Stimulated activated CD4-positive, alpha-beta T cell treated with anti-CD3 and anti-CD28 coated beads, TNF-alpha, amount 100 ng/mL, for 1 hour (primary cell): ENCODE data around the gene BBX.

Experiments
- DNase-seq, 3 donors: peaks; one replicate each; pipeline ENCODE4 v3.0.0-alpha.2; 2020; ENCODE audit warnings: low read depth in 3 of 3, low spot score in 1 of 3

The BBX gene

DNA sequence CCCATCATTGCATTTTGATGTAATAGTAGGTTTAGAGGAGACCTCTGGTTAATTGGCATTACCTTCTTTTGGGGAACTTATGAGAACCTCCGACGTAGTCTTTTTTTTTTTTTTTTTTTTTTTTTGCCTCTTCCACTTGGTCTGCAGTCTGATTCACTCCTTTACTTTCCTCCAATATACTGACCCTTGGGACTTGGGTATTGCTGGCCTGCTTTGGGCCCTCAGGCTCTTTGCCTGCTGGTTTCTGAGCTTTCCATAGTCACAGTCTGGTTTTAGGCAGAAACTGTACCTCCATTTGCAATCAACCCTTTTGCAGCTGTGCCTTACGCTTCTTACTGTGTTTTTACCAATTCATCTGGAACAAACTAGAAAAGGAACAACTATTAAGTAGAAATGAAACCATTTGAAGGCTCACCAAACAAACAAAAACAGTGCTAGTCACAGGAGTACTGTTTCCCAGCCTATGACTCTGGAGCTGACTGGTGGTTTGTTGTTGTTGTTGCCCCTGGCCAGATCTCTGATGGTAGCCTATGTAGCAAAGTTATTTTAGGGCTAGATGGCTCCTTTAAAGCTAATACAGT, 272.8 kb downstream of the BBX start:
- DNase-seq, result no peak

DNA sequence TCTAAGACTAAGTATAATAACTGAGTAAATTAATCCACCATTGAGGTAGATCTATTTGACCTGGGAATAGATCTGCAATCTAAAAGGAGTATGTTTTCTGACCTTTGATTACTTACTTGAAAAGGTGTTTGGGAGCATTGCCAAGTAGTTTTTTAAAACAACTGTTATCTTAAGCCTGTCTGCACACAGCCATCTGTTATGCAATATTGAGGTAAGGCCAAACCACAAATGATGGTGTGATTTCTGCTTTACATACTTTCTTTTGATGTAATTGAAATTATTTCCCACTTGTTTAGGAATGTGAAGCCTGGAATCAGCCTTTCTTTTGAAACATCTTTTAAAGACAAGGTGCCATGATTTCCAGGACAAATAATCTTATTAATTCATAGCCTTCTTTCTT, 274.0 kb downstream of the BBX start:
- no peak for DNase-seq

DNA sequence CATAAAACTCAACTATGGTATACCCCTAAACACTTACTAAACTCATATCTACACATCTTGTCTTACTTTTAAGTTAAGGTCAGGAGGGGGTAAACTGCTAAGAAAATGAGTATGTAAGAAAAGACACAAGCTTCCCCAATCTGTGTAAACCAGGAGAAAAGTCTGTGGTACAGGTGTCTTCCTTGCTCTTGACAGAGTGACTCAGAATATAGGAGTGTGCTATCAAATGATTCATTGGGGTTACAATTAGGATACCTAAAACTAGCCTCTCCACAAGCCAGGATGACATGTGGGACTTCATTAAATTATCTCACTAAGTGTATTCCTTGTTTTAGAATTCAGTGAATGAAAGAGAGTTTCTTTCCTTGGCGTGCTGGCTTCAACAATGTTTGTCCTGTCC, 274.8 kb downstream of the BBX start:
- DNase-seq, result no peak

DNA sequence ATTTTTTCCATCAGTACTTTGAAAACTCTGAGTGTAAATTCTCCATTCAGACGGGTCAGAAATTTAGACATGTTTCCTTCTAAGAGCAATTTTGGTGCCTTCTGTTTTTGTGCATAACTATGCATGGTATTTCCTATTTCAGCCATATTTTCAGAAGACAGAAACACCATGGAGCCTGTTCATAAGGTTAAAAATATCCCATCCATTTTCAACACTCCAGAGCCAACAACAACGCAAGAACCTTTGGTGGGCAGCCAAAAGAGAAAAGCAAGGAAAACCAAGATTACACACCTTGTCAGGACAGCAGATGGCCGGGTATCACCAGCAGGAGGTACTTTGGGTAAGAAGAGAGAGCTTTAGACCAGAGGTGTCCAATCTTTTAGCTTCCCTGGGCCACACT, 275.6 kb downstream of the BBX start:
- DNase-seq, result no peak

DNA sequence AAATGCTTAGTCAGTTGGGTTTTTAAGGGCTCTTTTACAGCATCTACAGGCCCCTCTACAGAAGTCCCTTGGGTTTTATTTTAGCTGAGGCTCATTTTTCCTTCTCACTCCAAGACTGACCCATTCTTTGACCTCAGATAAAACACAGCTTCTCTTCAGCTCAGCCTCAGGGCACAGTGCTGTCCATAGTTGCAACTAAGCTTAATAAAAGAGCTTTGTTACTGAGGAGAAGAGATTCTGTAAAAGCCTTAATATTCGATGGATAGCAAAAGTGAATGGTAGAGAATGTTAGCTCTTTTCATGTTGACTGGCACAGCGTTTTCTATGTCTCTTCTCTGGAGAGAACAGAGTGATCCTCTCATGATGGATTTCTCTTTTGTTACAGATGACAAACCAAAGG, 277.9 kb downstream of the BBX start:
- DNase-seq, result no peak

DNA sequence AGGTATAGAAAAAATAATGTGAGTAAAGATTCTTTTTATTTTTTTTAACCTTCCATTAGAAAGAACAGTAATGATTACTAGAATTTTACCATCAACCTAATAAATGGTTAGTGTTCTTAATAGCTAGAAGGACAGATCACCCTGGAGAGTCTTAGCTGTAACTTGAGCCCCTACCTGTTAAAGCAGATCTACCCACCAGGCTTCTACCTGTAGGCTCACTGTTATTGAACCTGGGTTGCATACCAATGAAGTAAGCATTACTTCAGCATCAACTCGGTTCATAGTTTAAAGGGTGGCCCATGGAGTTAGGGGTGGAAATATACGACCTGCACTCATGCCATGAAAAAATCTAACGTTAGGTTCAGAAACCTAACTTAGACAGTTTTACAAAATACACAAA, 280.4 kb downstream of the BBX start:
- DNase-seq, result no peak

DNA sequence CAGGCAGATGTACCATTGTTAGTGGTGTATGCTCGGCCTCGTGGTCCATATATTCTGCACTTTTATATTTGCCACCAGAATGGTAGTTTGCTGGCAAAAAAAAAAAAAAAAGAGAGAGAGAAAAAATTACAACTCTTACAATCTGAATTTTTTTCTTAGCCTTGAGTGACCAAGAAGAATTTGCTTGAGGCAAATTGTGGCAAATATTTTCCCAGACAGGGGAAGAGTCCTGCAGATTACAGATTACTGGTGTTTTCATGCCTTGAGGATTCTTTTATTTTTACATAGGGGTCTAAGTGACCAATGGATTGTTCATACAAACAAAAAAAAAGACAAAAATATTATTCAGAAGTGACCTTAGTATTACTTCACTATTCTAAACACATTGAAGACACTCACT, 283.3 kb downstream of the BBX start:
- no peak for DNase-seq

DNA sequence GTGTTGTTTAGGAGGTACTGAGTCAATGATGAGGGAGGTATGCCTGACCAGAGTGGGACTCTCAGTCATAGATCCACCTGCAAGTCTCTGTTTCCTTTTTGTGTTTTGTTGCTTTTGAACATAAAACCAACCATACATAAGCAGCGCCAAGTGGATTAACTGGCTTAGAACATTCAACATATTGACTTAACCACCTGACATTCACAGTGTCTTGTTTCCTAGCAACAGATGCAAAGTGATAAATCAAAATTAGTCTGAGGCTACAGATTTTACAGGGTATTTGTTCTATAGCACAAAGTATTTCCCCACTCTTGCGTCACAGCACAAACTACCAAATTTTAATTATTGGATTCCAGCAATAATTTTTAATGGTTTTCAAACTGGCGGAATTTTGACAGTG, 283.8 kb downstream of the BBX start:
- DNase-seq, result no peak

DNA sequence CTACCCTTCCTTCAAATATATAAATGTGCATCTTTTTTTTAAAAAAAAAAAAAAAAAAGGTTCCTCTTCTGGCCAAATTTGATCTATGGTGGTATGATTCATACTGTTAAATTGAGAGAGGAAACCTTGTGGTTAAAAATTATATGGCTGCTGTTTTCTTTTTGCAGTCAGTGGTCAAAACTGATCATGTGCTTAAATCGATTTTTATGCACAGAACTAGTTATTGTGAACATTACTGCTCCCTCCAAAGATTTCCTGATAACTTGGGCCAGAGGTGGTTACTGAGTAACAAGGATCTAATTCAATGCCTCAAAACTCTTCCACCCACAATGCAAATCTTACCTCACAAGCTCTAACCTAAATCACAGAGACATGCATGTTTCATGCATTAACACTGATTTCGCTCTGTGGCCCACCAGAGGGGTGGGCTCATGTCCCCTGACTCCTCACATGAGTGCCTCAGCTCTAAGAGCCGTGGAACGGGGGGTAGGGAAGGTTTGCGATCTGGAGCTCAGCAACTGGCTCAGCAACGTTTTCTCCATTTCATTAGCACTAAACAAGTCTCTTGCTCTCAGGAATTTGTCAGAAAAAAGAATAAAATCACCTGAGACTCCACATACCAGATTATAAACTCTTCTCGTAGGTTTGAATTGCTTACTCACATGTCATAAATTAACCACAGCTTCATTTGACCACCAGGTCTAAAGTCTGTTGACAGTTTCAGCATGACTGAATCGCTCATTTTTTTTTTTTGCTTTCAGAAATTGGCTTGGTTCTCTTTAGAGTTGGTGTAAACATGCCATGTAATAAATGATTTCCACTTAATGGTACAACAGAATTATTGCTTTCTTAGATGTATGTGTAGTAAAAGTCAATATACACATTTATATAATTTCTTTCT, 287.7 kb downstream of the BBX start:
- DNase-seq, result no peak

DNA sequence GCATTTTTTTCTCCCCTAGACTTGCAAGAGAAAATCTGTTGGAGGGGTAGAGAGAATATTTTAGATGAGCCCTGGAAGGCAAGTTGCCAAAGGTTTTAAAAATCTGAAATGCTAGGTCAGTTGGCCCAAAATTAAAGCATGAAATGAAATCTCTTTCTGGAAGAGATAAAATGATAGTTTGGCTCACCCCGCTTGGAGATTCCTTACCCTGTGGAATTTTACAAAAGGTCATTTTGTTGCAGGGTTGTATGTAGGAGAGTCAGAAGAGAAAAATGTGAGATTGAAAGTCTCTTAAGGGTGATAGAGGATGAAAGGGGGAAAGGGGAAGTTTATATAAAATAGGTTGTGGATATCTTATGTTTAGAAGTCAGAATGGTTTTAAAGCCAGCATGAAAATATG, 290.3 kb downstream of the BBX start:
- no peak for DNase-seq

DNA sequence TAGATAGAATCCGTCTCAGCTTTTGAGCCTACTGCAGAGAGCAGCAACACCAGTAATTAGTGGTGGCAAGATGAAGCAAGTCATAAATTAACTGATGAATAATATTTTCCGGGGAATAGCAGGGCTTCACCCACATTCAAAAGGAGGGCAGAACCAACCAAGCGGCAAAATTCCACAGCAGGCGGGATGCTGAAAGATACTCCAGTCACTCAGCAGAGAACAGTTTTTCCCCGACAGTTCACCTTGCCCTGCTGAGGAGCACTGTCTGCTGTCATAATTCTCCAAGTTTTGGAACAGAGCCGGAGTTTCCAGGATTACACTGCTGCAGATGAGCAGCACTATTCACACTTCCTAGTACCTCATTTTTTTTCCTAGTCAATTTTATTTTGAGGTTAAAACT, 293.3 kb downstream of the BBX start:
- no peak for DNase-seq

DNA sequence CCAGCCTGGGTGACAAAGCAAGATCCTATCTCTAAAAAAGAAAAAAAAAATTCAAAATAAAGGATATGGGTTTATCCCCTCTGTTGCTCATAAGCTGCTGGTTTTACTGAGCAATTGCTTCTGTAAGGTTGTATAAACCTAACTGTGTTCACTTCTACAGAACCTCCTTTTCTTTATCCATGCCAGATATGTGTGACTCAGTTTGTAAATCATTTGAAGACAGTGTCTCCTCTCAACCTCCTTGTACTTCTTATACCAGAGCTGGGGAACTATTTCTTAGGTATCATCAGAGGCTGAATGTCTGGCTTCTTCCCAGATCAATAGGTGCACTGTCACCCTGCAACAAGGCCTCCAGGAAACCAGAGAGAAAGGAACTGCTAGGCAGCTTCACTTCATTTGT, 294.3 kb downstream of the BBX start:
- DNase-seq, result no peak

DNA sequence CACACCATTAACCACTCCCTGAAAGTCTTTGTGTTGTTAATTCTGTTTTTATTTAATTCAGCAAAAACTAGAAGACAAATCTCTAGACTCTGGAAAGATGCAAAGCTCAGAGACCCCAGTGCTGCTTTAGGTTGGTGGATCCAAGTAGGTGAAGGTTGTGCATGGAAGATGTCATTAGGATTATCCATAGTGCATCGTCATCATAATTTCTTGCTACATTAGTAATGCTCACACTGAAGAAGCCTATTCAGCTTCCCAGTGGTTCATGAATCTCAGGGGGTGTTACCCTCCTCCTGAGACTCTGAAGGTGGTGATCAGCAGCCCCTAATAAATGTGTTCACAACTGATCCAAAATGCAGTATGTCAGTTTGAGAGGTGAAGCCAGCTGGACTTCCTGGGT, 295.3 kb downstream of the BBX start:
- no peak for DNase-seq

DNA sequence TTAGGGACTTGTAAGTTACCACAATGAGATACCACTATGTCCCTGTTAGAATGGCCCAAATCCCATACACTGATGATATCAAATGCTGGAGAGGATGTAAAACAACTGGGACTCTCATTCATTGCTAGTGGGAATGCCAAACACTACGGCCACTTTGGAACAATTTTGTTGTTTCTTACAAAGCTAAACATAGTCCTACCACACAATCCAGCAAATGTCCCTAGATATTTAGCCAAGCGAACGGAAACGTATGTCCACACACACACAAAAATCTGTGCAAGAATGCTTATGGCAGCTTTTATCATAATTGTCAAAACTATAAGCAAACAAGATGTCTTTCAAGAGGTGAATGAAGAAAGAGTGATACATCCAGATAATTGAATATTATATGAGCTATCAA, 296.9 kb downstream of the BBX start:
- DNase-seq, result no peak

DNA sequence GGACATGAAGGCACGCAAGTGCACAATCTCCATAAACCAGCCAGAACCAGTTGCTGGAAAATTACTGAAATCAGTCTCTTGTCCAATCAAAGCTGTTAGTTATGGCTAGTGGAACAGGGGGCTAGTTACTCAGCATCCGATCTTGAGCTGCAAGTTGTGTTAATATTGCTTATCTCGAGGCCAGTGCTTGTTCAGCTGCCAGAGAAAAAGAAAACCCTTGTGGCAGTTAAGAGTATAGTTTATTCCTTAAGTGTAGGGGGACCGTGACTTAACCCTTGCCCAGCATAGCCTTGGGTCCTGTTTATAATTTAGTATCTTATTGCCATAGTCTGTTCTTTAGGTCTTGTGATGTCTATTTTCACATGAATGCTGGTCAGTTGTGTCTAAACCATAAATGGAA, 299.5 kb downstream of the BBX start:
- DNase-seq, result no peak

DNA sequence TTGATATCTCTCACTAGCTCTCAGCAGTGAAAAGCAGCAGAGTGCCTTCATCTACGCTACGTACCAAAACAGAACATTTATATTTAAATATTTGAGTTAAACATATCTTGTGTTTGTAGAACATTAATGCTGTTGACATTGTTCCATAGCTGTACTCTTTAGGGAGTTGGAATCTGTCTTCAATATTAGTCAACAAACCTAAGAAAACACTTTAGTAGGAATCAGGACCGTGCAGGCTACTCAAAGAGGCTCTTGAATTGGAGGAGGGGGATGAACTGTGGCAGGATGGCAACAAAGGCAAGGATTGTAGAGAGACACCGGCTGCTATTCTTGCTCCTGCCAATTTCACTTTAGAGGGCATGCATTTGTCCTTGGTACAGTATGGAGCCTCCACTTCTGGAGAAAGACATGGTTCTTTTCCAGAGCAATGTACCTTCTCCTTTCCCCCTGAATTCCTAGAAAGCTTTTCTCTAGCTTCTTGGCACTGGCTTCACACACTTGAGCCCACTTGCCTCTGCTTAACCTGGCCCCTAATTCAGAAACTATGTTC, 302.1 kb downstream of the BBX start:
- DNase-seq, result no peak

DNA sequence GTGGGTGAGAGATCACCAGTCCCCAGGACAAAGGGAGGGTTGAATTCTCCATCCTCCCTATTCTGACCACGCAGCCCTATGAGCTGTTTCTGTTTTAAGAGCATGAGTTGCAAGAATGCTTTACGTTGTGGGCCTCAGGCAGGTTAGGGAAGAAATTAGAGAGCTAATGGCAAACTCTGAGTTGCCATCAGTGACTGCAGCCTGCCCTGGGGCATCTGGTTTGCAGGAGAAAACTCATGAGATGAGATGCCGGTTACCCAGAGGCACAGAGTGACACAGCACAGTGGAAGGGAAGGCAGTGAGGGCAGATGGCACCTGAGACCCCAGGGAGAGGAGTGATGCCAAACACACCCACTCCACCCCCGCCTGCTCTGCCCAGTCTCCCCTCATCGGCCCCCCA, 302.8 kb downstream of the BBX start:
- no peak for DNase-seq

DNA sequence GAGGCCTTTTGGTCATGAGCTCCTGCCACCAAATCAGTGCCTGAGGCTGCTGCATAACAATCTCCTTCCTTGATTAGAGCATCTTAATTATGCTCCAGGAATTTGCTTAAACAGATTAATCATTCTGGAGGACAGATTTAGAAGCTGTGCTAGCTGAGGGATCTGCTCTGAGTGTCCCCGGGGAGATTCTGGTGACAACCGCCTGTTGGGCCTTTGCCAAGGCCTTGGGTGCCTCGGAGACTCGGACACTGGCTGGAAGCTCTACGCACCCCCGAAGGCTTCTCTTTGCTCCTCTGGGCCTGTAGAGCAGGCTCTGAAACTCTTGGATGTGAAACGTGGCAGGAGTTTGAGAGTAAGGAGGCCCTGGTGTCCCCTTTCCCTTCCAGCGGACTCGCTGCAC, 304.0 kb downstream of the BBX start:
- no peak for DNase-seq

DNA sequence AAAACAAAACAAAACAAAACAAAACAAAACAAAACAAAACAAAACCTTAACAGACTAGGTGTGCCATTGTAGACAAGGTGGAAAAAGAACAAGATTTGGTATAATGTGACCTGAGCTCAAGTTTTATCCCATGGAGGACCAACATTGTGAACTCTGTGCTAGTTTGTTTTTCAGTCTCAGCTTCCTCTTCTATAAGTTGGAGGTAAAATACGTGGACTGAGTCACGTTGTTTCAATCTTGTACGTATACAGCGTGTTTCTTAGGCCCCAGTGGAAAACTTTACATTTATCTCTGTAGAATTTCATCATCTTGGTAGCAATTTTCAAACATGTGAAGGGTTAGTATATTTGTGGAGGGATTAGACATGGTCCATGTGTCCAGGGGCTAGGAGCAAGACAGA, 306.4 kb downstream of the BBX start:
- DNase-seq, result no peak

DNA sequence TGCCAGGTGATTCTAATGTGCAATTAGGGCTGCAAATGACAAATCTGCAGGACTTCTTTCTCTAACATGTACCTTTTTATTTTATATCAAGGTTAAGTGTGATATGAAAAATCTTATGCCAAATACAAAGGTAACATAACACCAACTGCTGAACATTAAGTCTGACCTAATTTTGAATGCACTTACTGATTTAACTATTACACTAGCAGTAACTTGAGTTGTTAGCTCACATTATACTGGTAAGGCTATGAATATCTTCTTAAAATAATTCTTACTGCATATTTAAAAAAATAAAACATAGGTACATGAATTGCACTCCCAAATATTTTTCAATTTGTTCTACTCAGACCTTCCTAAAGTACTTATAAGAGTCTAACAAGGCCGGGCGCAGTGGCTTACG, 308.8 kb downstream of the BBX start:
- DNase-seq, result no peak

DNA sequence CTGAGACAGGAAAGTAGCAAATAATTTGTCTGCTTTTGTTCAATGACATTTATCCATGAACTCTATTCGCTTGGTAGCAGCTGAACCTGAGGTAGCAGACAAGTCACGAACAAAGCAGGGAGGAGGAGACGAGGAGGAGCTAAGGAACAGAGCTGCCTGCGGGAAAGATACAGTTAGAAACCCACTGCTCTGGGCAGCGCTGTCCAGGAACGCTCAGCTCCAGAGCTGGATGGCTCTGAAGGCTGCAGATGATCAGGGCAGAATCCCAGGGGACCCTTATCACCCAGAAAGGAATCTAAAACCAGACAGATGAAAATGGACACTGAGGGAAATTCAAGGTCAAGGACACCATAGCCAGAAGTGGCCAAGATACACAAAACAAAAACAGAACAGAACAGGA, 310.3 kb downstream of the BBX start:
- DNase-seq, result no peak

DNA sequence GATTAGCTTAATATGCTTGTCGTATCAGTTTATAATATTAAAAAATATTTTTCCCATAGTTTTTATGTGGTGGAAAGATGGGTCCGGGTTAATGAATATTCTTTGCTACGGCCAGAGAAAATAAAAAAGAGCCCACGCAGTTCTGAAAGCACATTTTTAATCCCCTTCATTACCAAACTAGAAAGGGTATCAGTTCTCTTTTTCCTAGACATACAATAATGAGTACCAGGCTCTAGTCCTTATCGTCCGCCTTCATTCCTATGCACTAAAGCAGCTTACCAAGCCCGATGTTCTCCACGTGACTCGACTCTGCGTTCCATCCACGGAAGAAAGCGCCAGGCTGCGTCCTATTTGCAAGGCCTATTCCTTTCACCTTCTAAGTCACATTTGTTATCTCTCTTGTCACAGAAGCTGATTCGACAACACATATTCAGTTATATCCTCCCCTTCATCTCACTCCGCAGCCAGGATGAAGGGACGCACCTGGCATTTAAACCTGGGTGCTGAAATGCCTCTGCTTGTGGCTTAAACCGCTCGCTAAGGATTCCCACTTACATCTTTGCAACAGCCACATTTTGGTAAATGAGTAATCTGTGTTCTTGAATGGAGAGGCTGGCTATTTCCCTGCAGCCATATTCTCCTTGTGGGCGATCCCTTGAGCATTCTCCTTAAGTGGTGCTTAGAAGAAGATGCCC, 311.1 kb downstream of the BBX start:
- DNase-seq, result no peak
